Measurements from ENCODE around the gene PLCB4.

Gene PLCB4

GRCh38 chr20:9334866-9335265 lies 266.0 kb downstream of the PLCB4 start:
- no peak for DNase-seq

GRCh38 chr20:9338101-9338500 lies 269.2 kb downstream of the PLCB4 start:
- DNase-seq = no peak

GRCh38 chr20:9339708-9340107 lies 270.8 kb downstream of the PLCB4 start:
- DNase-seq = no peak

- DNase-seq = no peak
Measured at GRCh38 chr20:9342651-9343050, 273.8 kb downstream of the PLCB4 start.

- DNase-seq = no peak
Measured at GRCh38 chr20:9344083-9344920, 275.4 kb downstream of the PLCB4 start.

- no peak for DNase-seq
Measured at GRCh38 chr20:9348316-9348715, 279.4 kb downstream of the PLCB4 start.

- DNase-seq = no peak
Measured at GRCh38 chr20:9348747-9349146, 279.9 kb downstream of the PLCB4 start.

GRCh38 chr20:9349249-9349648 lies 280.4 kb downstream of the PLCB4 start:
- DNase-seq = no peak

- DNase-seq = no peak
Measured at GRCh38 chr20:9352739-9353138, 283.9 kb downstream of the PLCB4 start.

GRCh38 chr20:9353180-9353915 lies 284.5 kb downstream of the PLCB4 start:
- no peak for DNase-seq

GRCh38 chr20:9353916-9354276 lies 285.0 kb downstream of the PLCB4 start:
- no peak for DNase-seq

GRCh38 chr20:9354579-9354978 lies 285.7 kb downstream of the PLCB4 start:
- DNase-seq = no peak

GRCh38 chr20:9358001-9358400 lies 289.1 kb downstream of the PLCB4 start:
- DNase-seq = no peak

GRCh38 chr20:9359561-9360308 lies 290.8 kb downstream of the PLCB4 start:
- no peak for DNase-seq

GRCh38 chr20:9360431-9360830 lies 291.5 kb downstream of the PLCB4 start:
- DNase-seq = no peak

GRCh38 chr20:9363673-9364072 lies 294.8 kb downstream of the PLCB4 start:
- DNase-seq = no peak

- DNase-seq = no peak
Measured at GRCh38 chr20:9367328-9367727, 298.4 kb downstream of the PLCB4 start.

- DNase-seq = no peak
Measured at GRCh38 chr20:9367746-9368145, 298.9 kb downstream of the PLCB4 start.

GRCh38 chr20:9368893-9369292 lies 300.0 kb downstream of the PLCB4 start:
- no peak for DNase-seq

GRCh38 chr20:9369557-9369956 lies 300.7 kb downstream of the PLCB4 start:
- no peak for DNase-seq

- no peak for DNase-seq
Measured at GRCh38 chr20:9374072-9374471, 305.2 kb downstream of the PLCB4 start.

- DNase-seq = no peak
Measured at GRCh38 chr20:9374480-9374879, 305.6 kb downstream of the PLCB4 start.

GRCh38 chr20:9375221-9375681 lies 306.4 kb downstream of the PLCB4 start:
- DNase-seq = no peak

GRCh38 chr20:9377007-9377406 lies 308.1 kb downstream of the PLCB4 start:
- no peak for DNase-seq
